Lung (tissue), 12 donors: Measurements from ENCODE around the gene DYNC2LI1. TPM values are rescaled to one million over a fixed set of nuclear protein-coding genes. Genes with fewer than 3 reads are reported as not detected.

Experiments used
- ATAC-seq: fragments of 200-7000 bp; cut with Tn5 transposase; one replicate; pipeline ENCODE4 v1.9.1; 2020; ENCODE audit warnings: moderate number of reproducible peaks; ENCODE audit not compliant: insufficient read depth, low FRiP score
- DNase-seq, 3 donors: peaks; one replicate each; pipeline ENCODE4 v3.0.0-alpha.2; 2013 to 2017
- H3K27ac ChIP-seq, 2 donors: one replicate each; pipeline ENCODE4 v1.5.1; 2013; ENCODE audit warnings: mild to moderate bottlenecking in 2 of 2, moderate library complexity in 2 of 2, control low read depth in 1 of 2, inconsistent platforms in 1 of 2, low read depth in 1 of 2, low read length in 1 of 2
- H3K27me3 ChIP-seq, 3 donors: one replicate each; pipeline ENCODE4 v1.5.1; 2013; ENCODE audit warnings: low read length in 2 of 3; ENCODE audit not compliant: control insufficient read depth in 3 of 3, insufficient read depth in 3 of 3
- H3K36me3 ChIP-seq, 4 donors: one replicate each; pipeline ENCODE4 v1.5.1; 2013; ENCODE audit warnings: low read length in 4 of 4, mild to moderate bottlenecking in 1 of 4, moderate library complexity in 1 of 4; ENCODE audit not compliant: control insufficient read depth in 4 of 4, insufficient read depth in 4 of 4
- H3K4me1 ChIP-seq, 5 donors: one replicate each; pipeline ENCODE4 v1.5.1; 2013; ENCODE audit warnings: low read length in 5 of 5, mild to moderate bottlenecking in 2 of 5, moderate library complexity in 1 of 5; ENCODE audit not compliant: control insufficient read depth in 5 of 5, insufficient read depth in 5 of 5
- H3K4me3 ChIP-seq: one replicate; pipeline ENCODE4 v1.5.1; 2013; ENCODE audit warnings: mild to moderate bottlenecking, control low read depth, moderate library complexity
- H3K9ac ChIP-seq, 2 donors: one replicate each; pipeline ENCODE4 v1.5.1; 2013; ENCODE audit warnings: low read length in 2 of 2, control low read depth in 1 of 2; ENCODE audit not compliant: insufficient read depth in 1 of 2
- H3K9me3 ChIP-seq, 4 donors: one replicate each; pipeline ENCODE4 v1.5.1; 2013; ENCODE audit warnings: low read length in 3 of 4, mild to moderate bottlenecking in 1 of 4, moderate library complexity in 1 of 4; ENCODE audit not compliant: control insufficient read depth in 4 of 4, insufficient read depth in 3 of 4
- WGBS, 2 donors: extraction: QIAGEN DNeasy Blood & Tissue Kit; methylation state at CpG; one replicate each; pipeline ENCODE4 v1.1.7; 2013; 5-methylcytosine and 5-hydroxymethylcytosine counted together
- polyA plus RNA-seq, 2 donors: library from polyadenylated mRNA; stranded (reverse); fragments of 200-250 nt; gene quantifications; one replicate each; pipeline ENCODE4 v1.2.1, GENCODE V29; 2013
- total RNA-seq, 2 donors: library from RNA; depleted of rRNA in 1 of 2; stranded (reverse); fragments of >200 nt in 1 of 2; gene quantifications; one replicate each; pipeline ENCODE4 v1.2.1, GENCODE V29; 2014 to 2021
- TF ChIP-seq, protein P1 (sequence below): IDR thresholded peaks from 2 replicates; pipeline ENCODE4 v1.5.1; 2012; ENCODE audit warnings: mild to moderate bottlenecking; ENCODE audit errors: control extremely low read depth, extremely low read depth
- donor health status: control.
- donor health status: control.
- donor health status: Bipolar disorder and iron deficiency.
- donor health status: healthy.
- donor health status: DM: yes; HTN: yes; CAD: no.

DYNC2LI1 gene
- total and polyA plus RNA-seq, 4 donors: 15.4 to 99.7 (median 24.9) TPM

DNA sequence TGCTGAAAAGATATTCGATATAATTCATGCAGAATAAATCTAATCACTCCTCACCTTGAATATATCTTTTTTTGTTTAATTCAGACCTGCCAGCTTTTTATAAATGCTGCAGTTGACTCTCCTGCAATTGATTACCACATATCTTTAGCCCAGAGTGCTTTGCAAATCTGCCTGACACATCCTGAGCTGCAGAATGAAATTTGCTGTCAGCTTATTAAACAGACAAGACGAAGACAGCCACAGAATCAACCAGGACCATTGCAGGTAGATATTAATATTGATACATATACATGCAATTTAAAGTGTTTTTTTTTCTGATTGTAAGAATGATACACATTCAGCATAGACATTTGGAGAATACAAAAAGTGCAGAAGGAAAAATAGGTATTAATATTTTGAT is 35.6 kb upstream of the DYNC2LI1 start:
- ATAC-seq (no peak), DNase-seq (no peak)
- Histone ChIP-seq H3K4me3 (no peak overlapping the region), H3K4me1 (no peaks in the 10 kb centered on the region), H3K27me3 (no peaks in the 10 kb centered on the region), H3K9me3 (no peaks in the 10 kb centered on the region), H3K9ac (peak overlapping the region in 1 of 2 donors; percentile 1), H3K36me3 (peaks cover 0 to 60% (median 20%) of the 10 kb centered on the region in 4 donors), H3K27ac (no peak overlapping the region)
- TF ChIP-seq, protein P1, sequence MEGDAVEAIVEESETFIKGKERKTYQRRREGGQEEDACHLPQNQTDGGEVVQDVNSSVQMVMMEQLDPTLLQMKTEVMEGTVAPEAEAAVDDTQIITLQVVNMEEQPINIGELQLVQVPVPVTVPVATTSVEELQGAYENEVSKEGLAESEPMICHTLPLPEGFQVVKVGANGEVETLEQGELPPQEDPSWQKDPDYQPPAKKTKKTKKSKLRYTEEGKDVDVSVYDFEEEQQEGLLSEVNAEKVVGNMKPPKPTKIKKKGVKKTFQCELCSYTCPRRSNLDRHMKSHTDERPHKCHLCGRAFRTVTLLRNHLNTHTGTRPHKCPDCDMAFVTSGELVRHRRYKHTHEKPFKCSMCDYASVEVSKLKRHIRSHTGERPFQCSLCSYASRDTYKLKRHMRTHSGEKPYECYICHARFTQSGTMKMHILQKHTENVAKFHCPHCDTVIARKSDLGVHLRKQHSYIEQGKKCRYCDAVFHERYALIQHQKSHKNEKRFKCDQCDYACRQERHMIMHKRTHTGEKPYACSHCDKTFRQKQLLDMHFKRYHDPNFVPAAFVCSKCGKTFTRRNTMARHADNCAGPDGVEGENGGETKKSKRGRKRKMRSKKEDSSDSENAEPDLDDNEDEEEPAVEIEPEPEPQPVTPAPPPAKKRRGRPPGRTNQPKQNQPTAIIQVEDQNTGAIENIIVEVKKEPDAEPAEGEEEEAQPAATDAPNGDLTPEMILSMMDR: no peak
- 87 to 89% methylated on average over 2 of the region's 2 CpGs for WGBS, 2 donors

DNA sequence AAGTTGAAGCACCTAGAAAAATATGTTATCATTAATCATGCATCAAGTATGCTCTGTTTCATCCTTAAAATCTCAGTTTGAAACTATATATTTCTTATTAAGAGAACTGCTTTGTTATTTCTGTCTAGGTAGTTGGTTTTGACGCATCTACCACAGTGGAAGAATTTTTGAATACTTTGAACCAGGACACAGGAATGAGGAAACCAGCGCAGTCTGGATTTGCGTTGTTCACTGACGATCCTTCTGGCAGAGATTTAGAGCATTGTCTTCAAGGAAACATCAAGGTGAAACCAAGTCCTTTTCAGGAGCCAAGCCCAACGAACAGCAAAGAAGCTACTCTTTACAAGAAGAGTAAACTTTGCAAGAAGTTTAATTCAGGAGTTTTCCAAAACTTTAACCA is 30.1 kb upstream of the DYNC2LI1 start:
- Histone ChIP-seq H3K9ac (no peak overlapping the region), H3K9me3 (no peaks in the 10 kb centered on the region), H3K4me1 (peaks cover 0 to 8% (median 0%) of the 10 kb centered on the region in 5 donors), H3K4me3 (no peak overlapping the region), H3K36me3 (peaks cover 0 to 48% (median 20%) of the 10 kb centered on the region in 4 donors), H3K27ac (no peak overlapping the region), H3K27me3 (no peaks in the 10 kb centered on the region)
- ATAC-seq (no peak), DNase-seq (no peak)
- TF ChIP-seq, protein P1: no peak
- whole genome bisulfite sequencing, 2 donors: 83 to 87% methylated on average over 5 of the region's 5 CpGs

DNA sequence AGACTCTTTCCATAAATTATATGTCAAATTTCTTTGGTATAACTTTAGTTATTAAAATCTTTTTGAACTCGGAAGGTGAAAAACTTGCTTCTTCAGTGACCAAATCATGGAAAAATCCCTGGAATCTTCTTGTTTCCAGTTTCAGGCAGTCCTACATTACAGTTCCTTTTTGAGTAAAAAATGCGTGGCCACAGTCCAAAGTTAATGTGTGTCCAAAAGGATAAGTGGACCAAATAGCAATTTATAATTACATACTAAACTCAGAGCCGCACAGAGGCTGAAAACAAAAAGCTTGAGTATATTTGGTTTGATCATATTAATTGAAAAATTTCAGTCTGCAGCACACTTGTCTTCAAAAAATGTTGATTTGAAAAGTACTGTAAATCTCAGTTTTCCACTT is 28.4 kb upstream of the DYNC2LI1 start:
- Histone ChIP-seq H3K9me3 (no peaks in the 10 kb centered on the region), H3K27ac (no peak overlapping the region), H3K27me3 (no peaks in the 10 kb centered on the region), H3K4me1 (peaks cover 0 to 8% (median 0%) of the 10 kb centered on the region in 5 donors), H3K9ac (no peak overlapping the region), H3K36me3 (peaks cover 0 to 45% (median 21%) of the 10 kb centered on the region in 4 donors), H3K4me3 (no peak overlapping the region)
- TF ChIP-seq, protein P1: no peak
- WGBS, 2 donors: 53 to 78% methylated on average over 3 of the region's 3 CpGs
- ATAC-seq (no peak), DNase-seq (peak in 2 of 3 donors; percentile 75 to 83)

DNA sequence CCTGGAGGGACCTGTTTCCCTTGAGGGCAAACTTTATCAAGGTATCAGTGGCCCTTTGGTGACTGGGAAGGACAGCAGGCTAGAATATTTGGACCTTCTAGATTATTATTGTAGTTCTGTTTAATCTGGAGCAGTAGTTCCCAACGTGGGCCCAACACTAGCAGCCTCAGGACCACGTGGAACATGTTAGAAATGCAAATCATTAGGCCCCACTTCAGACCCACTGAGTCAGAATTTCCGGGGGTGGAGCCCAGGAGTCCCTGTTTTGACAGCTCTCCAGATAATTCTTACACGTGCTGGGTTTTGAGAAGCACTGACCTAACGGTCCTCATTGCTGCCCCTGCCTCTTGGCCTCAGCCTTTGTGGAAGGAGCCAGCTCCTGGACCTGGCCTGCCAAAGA is 25.5 kb upstream of the DYNC2LI1 start:
- 63 to 80% methylated on average over 5 of the region's 5 CpGs for WGBS, 2 donors

More for the DNA sequence above, 25.5 kb upstream of the DYNC2LI1 start:
- Histone ChIP-seq H3K9ac (no peak overlapping the region), H3K27me3 (no peaks in the 10 kb centered on the region), H3K4me3 (no peak overlapping the region), H3K36me3 (peaks cover 0 to 46% (median 20%) of the 10 kb centered on the region in 4 donors), H3K9me3 (no peaks in the 10 kb centered on the region), H3K27ac (no peak overlapping the region), H3K4me1 (peaks cover 0 to 8% (median 0%) of the 10 kb centered on the region in 5 donors)
- DNase-seq (no peak), ATAC-seq (no peak)
- TF ChIP-seq, protein P1: no peak
